ENCODE data around the gene MBD5.

- TF ChIP-seq CTCF (IDR thresholded peaks at IDR 0.05) (peak in 1 of 6 experiments; percentile 4), POLR2A (IDR thresholded peaks at IDR 0.05) (no peak)
These were observed 537.0 kb downstream of the MBD5 start for GRCh38 chr2:148557844-148558436.

Data from Peyer's patch (tissue), 4 donors.